Cardiac muscle cell (in vitro differentiated cells and primary cell): ENCODE results near the gene ABCG2. TPM values are rescaled to one million over a fixed set of nuclear protein-coding genes. Genes with fewer than 3 reads are reported as not detected.

ENCODE experiments used
- DNase-seq, 2 donors: peaks; one replicate each; pipeline versions ENCODE4 v3.0.0 to v3.0.0-alpha.2; 2010 to 2017; ENCODE audit warnings: low read depth in 1 of 2, low spot score in 1 of 2
- H3K27ac ChIP-seq: fragments of 200-600 bp; sonication (generic); 2 replicates; pipeline ENCODE4 v1.5.1; 2016
- H3K27me3 ChIP-seq: fragments of 200-600 bp; sonication (generic); 2 replicates; pipeline ENCODE4 v1.6.0; 2016; ENCODE audit warnings: control low read depth
- H3K36me3 ChIP-seq: fragments of 200-600 bp; sonication (generic); 2 replicates; pipeline ENCODE4 v1.5.1; 2016; ENCODE audit warnings: control low read depth
- H3K4me1 ChIP-seq: fragments of 200-600 bp; sonication (generic); 2 replicates; pipeline ENCODE4 v1.8.1; 2017; ENCODE audit warnings: low read depth, mild to moderate bottlenecking, mixed run types
- H3K4me3 ChIP-seq: fragments of 200-600 bp; sonication (generic); 2 replicates; pipeline ENCODE4 v1.5.1; 2016; ENCODE audit warnings: mild to moderate bottlenecking
- H3K9me3 ChIP-seq: fragments of 200-600 bp; sonication (generic); 2 replicates; pipeline ENCODE4 v1.5.1; 2017; ENCODE audit warnings: low read depth, mild to moderate bottlenecking, control low read depth
- polyA plus RNA-seq: library from polyadenylated mRNA; unstranded; fragments of >200 nt; fragmentation: Nextera tagmentation; extraction: Ambion mirVana; gene quantifications from 2 replicates; pipeline ENCODE4 v1.2.1, GENCODE V29; 2016
- total RNA-seq: library from RNA; depleted of rRNA; stranded (reverse); fragments of >200 nt; gene quantifications from 2 replicates; pipeline ENCODE4 v1.2.3, GENCODE V29; 2016
- TF ChIP-seq, protein P1 (sequence below): IDR thresholded peaks from 2 replicates; pipeline ENCODE4 v1.5.1; 2012; ENCODE audit warnings: low read depth, mild to moderate bottlenecking, low read length

The ABCG2 gene
- total and polyA plus RNA-seq, 2 experiments from 2014 or later: not detected

GRCh38 chr4:88189881-88190585 is 31.6 kb upstream of the ABCG2 start:
- no peak overlapping the region for H3K4me3 ChIP-seq

DNA sequence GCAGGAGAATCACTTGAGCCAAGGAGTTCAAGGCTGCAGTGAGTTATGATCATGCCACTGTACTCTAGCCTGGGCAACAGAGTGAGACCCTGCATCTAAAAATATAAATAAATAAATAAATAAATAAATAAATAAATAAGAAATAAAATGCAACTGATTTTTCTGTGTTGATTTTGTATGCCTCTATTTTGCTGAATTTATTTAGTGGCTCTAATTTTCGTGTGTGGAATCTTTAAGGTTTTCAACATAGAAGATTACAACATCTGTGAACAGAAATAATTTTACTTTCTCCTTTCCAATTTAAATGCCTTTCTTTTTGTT is 30.9 kb upstream of the ABCG2 start:
- Histone ChIP-seq H3K4me3 (no peak overlapping the region), H3K4me1 (no peaks in the 10 kb centered on the region), H3K27ac (no peak overlapping the region), H3K9me3 (no peaks in the 10 kb centered on the region), H3K27me3 (no peaks in the 10 kb centered on the region), H3K36me3 (no peaks in the 10 kb centered on the region)
- TF ChIP-seq, protein P1, sequence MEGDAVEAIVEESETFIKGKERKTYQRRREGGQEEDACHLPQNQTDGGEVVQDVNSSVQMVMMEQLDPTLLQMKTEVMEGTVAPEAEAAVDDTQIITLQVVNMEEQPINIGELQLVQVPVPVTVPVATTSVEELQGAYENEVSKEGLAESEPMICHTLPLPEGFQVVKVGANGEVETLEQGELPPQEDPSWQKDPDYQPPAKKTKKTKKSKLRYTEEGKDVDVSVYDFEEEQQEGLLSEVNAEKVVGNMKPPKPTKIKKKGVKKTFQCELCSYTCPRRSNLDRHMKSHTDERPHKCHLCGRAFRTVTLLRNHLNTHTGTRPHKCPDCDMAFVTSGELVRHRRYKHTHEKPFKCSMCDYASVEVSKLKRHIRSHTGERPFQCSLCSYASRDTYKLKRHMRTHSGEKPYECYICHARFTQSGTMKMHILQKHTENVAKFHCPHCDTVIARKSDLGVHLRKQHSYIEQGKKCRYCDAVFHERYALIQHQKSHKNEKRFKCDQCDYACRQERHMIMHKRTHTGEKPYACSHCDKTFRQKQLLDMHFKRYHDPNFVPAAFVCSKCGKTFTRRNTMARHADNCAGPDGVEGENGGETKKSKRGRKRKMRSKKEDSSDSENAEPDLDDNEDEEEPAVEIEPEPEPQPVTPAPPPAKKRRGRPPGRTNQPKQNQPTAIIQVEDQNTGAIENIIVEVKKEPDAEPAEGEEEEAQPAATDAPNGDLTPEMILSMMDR: no peak
- no peak for DNase-seq

More at GRCh38 chr4:88189881-88190585, 31.6 kb upstream of the ABCG2 start:
- DNase-seq: no peak
- Histone ChIP-seq H3K9me3 (no peaks in the 10 kb centered on the region), H3K27me3 (no peaks in the 10 kb centered on the region), H3K27ac (no peak overlapping the region), H3K4me1 (no peaks in the 10 kb centered on the region), H3K36me3 (no peaks in the 10 kb centered on the region)
- TF ChIP-seq, protein P1: no peak

DNA sequence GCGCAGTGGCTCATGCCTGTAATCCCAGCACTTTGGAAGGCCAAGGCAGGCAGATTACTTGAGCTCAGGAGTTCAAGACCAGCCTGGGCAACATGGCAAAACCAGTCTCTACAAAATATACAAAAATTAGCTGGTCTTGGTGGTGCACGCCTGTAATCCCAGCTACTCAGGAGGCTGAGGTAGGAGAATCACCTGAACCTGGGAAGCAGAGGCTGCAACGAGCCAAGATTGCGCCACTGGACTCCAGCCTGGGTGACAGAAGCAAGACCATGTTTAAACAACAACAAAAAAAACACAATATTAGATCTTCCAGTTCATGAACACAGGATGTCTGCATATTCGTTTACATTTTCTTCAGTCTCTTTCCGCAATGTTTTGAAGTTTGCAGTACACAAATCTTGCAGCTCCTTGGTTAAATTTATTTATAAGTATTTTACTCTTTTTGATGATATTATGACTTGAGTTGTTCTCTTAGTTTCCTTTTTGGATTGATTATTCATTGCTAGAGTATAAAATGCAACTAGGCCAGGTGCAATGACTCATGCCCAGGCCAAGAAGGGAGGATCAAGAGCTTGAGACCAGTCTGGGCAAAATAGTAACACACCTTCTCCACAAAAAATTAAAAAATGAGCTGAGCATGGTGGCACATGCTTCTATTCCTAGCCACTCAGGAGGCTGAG is 30.4 kb upstream of the ABCG2 start:
- Histone ChIP-seq H3K4me1 (no peaks in the 10 kb centered on the region), H3K36me3 (no peaks in the 10 kb centered on the region), H3K4me3 (no peak overlapping the region), H3K9me3 (no peaks in the 10 kb centered on the region), H3K27me3 (no peaks in the 10 kb centered on the region), H3K27ac (no peak overlapping the region)
- no peak for DNase-seq
- TF ChIP-seq, protein P1: no peak

DNA sequence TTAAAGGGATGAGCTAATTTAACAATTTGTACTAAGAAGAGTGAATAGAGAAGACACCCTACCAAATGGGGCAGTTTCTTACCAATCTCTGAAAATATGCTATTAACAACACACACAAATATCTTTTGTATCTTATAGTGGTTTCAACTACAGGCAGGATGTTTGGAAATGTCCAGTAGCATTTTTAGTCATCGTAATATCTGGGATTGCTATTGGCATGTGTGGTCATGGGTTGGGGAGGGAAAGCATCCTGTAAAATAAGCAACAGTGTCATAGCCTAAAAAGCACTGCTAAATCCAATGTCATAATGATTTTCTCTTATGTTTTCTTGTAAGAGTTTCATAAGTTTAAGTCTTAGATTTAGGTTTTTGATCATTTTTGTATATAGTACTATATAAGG is 29.3 kb upstream of the ABCG2 start:
- no peaks in the 10 kb centered on the region for H3K4me1 ChIP-seq
- H3K27ac ChIP-seq: no peak overlapping the region
- H3K9me3 ChIP-seq: no peaks in the 10 kb centered on the region
- H3K4me3 ChIP-seq: no peak overlapping the region
- no peaks in the 10 kb centered on the region for H3K27me3 ChIP-seq
- H3K36me3 ChIP-seq: no peaks in the 10 kb centered on the region
- TF ChIP-seq, protein P1: no peak
- DNase-seq: no peak

- Histone ChIP-seq H3K9me3 (no peaks in the 10 kb centered on the region), H3K36me3 (no peaks in the 10 kb centered on the region), H3K4me3 (no peak overlapping the region), H3K4me1 (no peaks in the 10 kb centered on the region), H3K27ac (no peak overlapping the region), H3K27me3 (no peaks in the 10 kb centered on the region)
- TF ChIP-seq, protein P1: no peak
- no peak for DNase-seq
These were observed 27.5 kb upstream of the ABCG2 start for GRCh38 chr4:88185906-88186305.
